WTC11 (cell line): ENCODE data around the gene CREB1. TPM values are rescaled to one million over a fixed set of nuclear protein-coding genes. Genes with fewer than 3 reads are reported as not detected.

Source experiments
- ATAC-seq: fragments of 200-7000 bp; cut with Tn5 transposase; 2 replicates; pipeline ENCODE4 v1.10.0; 2021; ENCODE audit warnings: mild to moderate bottlenecking, moderate library complexity
- CTCF ChIA-PET: fragments of 300-600 bp; sonication (Branson Sonifier 250); formaldehyde crosslinking; loops from one replicate; lab custom pipeline; 2021; ENCODE audit warnings: antibody characterized with exemption; lab: Charles Lee
- POLR2A ChIA-PET: fragments of 350-600 bp; sonication (Branson Sonifier 250); formaldehyde crosslinking; loops from one replicate; lab custom pipeline; 2021; ENCODE audit warnings: antibody characterized with exemption; lab: Charles Lee
- DNase-seq: peaks from one replicate; pipeline ENCODE4 v3.0.0; 2021; ENCODE audit warnings: low spot score
- H3K27ac Mint-ChIP-seq: 2 replicates; pipeline ENCODE4 v1.8.0; 2021; ENCODE audit warnings: mixed read lengths
- H3K27me3 Mint-ChIP-seq: 2 replicates; pipeline ENCODE4 v1.8.0; 2021; ENCODE audit warnings: low read depth, mild to moderate bottlenecking, moderate library complexity, mixed read lengths
- H3K36me3 Mint-ChIP-seq: 2 replicates; pipeline ENCODE4 v1.8.0; 2021; ENCODE audit warnings: mixed read lengths
- H3K4me1 Mint-ChIP-seq: 2 replicates; pipeline ENCODE4 v1.8.0; 2022; ENCODE audit warnings: mixed read lengths
- H3K4me3 Mint-ChIP-seq: 2 replicates; pipeline ENCODE4 v1.8.0; 2021; ENCODE audit warnings: mild to moderate bottlenecking, moderate library complexity, mixed read lengths
- H3K9me3 Mint-ChIP-seq: 2 replicates; pipeline ENCODE4 v1.8.0; 2021; ENCODE audit warnings: mixed read lengths
- CBFB ChIP-seq: sonication (generic); formaldehyde crosslinking; IDR thresholded peaks from 2 replicates; pipeline ENCODE4 v1.8.1; 2022; ENCODE audit warnings: mild to moderate bottlenecking, low read depth, missing genetic modification reagents
- CREM ChIP-seq: sonication (generic); formaldehyde crosslinking; IDR thresholded peaks from 2 replicates; pipeline ENCODE4 v1.8.1; 2022; ENCODE audit warnings: mild to moderate bottlenecking, missing genetic modification reagents, moderate library complexity
- E2F5 ChIP-seq: sonication (generic); formaldehyde crosslinking; IDR thresholded peaks from 2 replicates; pipeline ENCODE4 v1.8.1; 2022; ENCODE audit warnings: mild to moderate bottlenecking, moderate library complexity, missing genetic modification reagents
- ESRRA ChIP-seq: sonication (generic); formaldehyde crosslinking; IDR thresholded peaks from 2 replicates; pipeline ENCODE4 v1.8.1; 2022; ENCODE audit warnings: mild to moderate bottlenecking, missing genetic modification reagents, borderline replicate concordance
- ETV6 ChIP-seq: sonication (generic); formaldehyde crosslinking; IDR thresholded peaks from 2 replicates; pipeline ENCODE4 v1.8.1; 2022; ENCODE audit warnings: mild to moderate bottlenecking, missing genetic modification reagents
- JUN ChIP-seq: sonication (generic); formaldehyde crosslinking; IDR thresholded peaks from 2 replicates; pipeline ENCODE4 v1.8.0; 2023; ENCODE audit warnings: mild to moderate bottlenecking, missing genetic modification reagents
- KAT7 ChIP-seq: sonication (generic); formaldehyde crosslinking; IDR thresholded peaks from 2 replicates; pipeline ENCODE4 v1.8.1; 2023; ENCODE audit warnings: missing genetic modification reagents, mild to moderate bottlenecking, borderline replicate concordance
- MXD4 ChIP-seq: fragments of 250-450 bp; sonication (Bioruptor Pico); IDR thresholded peaks from 2 replicates; pipeline ENCODE4 v1.8.0; 2021; ENCODE audit warnings: mild to moderate bottlenecking, moderate library complexity, borderline replicate concordance
- NFYB ChIP-seq: sonication (generic); formaldehyde crosslinking; conservative IDR thresholded peaks from 2 replicates; pipeline ENCODE4 v1.8.0; 2022; ENCODE audit warnings: low read depth, missing genetic modification reagents
- OVOL2 ChIP-seq: fragments of 250-450 bp; sonication (Bioruptor Pico); IDR thresholded peaks from 2 replicates; pipeline ENCODE4 v1.9.0; 2021; ENCODE audit warnings: mild to moderate bottlenecking, borderline replicate concordance
- SMAD4 ChIP-seq: sonication (generic); formaldehyde crosslinking; IDR thresholded peaks from 2 replicates; pipeline ENCODE4 v1.8.0; 2022; ENCODE audit warnings: mild to moderate bottlenecking, missing genetic modification reagents
- ZBTB21 ChIP-seq: sonication (generic); formaldehyde crosslinking; IDR thresholded peaks from 2 replicates; pipeline ENCODE4 v1.8.1; 2023; ENCODE audit warnings: mild to moderate bottlenecking, missing genetic modification reagents, borderline replicate concordance
- ZNF281 ChIP-seq: sonication (generic); formaldehyde crosslinking; IDR thresholded peaks from 2 replicates; pipeline ENCODE4 v1.8.0; 2023; ENCODE audit warnings: mild to moderate bottlenecking, missing genetic modification reagents
- ZNF423 ChIP-seq: fragments of 250-450 bp; sonication (Bioruptor Pico); IDR thresholded peaks from 2 replicates; pipeline ENCODE4 v2.1.2; 2022; ENCODE audit warnings: mild to moderate bottlenecking, moderate library complexity
- total RNA-seq: library from RNA; stranded (reverse); gene quantifications from 3 replicates; pipeline ENCODE4 v1.2.3, GENCODE V29; 2021
- TF ChIP-seq, protein P1 (sequence below): sonication (generic); formaldehyde crosslinking; IDR thresholded peaks from 2 replicates; pipeline ENCODE4 v1.8.1; 2023; ENCODE audit warnings: mild to moderate bottlenecking, missing genetic modification reagents, moderate library complexity
- TF ChIP-seq, protein P2 (sequence below): fragments of 250-450 bp; sonication (Bioruptor Pico); IDR thresholded peaks from 2 replicates; pipeline ENCODE4 v1.9.0; 2021; ENCODE audit warnings: moderate library complexity, mild to moderate bottlenecking, inconsistent platforms, borderline replicate concordance

CREB1 gene
- total RNA-seq, 1 experiment from 2014 or later: 97.7 TPM

DNA sequence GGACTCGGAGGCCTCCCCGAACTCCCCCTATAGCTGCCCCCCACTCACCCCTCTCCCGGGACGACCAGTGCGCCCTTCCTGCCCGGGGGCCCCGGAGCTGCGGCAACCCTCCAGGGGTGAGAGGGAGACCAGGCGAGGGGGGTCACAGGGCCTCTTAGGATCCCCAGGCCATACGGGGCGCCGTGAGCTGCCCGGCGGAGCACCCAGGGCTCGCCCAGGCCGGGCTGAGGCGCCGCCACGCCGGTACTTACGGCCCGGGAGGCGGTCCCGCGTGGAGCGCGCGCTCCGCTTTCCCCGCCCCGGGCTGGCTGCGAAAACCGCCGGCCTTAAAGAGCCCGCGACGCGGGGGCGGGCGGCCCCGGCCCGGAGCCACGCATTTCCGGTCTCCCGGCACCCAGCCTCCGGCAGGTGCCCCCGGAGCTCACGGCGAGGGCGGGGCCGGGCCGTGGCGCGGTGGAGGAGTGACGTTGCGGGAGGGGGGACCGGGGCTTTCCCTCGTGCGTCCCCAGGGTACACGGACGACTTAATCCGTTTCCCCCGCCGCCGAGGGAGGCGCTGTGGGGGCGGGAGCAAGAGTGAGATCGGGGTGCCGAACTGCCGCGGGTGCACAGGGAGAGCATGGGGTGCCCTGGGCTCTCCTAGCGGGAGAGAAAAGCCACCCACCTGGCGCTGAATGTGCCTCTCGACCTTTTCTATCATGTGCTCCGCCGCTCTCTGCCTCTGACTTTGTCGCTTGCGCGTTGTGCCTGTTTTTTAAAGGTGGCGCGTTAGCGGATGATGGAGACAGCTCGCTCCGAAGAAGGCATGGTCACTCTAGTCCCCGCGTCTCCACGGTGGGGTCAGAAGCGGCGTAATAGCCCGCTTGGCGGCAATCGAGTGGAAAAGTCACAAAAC is 95.5 kb downstream of the CREB1 start, which contains the start of gene METTL21A (continued):
- peak; percentile 76; the same call in 1 of the 2 replicates for TF ChIP-seq ZNF281
- TF ChIP-seq ZNF423 (CRISPR knock-in tag): peak; percentile 81
- TF ChIP-seq ZBTB21 (CRISPR knock-in tag): peak; percentile 59; the same call in 1 of the 2 replicates
- no peak for TF ChIP-seq NFYB (CRISPR knock-in tag)
- peak; percentile 60; the same call in 1 of the 2 replicates for TF ChIP-seq JUN (CRISPR knock-in tag)
- TF ChIP-seq, protein P1, sequence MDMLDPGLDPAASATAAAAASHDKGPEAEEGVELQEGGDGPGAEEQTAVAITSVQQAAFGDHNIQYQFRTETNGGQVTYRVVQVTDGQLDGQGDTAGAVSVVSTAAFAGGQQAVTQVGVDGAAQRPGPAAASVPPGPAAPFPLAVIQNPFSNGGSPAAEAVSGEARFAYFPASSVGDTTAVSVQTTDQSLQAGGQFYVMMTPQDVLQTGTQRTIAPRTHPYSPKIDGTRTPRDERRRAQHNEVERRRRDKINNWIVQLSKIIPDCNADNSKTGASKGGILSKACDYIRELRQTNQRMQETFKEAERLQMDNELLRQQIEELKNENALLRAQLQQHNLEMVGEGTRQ (CRISPR knock-in tag): peak; percentile 17
- TF ChIP-seq CREM (CRISPR knock-in tag): peak; percentile 47; the same call in 1 of the 2 replicates
- no peak for TF ChIP-seq SMAD4 (CRISPR knock-in tag)
- peak; percentile 78; the same call in 1 of the 2 replicates for TF ChIP-seq E2F5 (CRISPR knock-in tag)
- peak; percentile 67 for TF ChIP-seq ETV6

DNA sequence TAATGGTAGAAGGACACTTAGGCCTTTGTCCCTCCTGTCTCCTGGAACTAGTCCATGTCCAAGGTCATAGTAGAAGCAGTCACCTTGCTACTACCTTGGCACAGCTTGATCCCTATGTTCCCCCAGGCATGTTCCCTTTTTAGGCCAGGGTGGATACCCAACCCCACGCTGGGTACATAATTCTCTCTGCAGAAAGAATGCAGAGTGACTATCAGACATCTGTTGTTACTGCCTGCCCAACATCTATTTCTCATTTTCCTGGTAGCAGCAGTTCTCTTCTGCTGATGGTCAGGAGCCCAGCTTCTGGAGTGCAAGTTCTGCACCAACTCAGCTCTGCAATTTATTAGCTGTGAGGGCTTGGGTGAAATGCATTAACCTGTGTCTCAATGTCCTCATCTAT is 99.8 kb downstream of the CREB1 start:
- ATAC-seq (no peak), DNase-seq (no peak)
- Mint-ChIP-seq H3K36me3 (no peaks in the 10 kb centered on the region), H3K27me3 (no peaks in the 10 kb centered on the region; the same call in 1 of the 2 replicates), H3K4me3 (no peak overlapping the region), H3K4me1 (peaks cover 25% of the 10 kb centered on the region)
- POLR2A ChIA-PET: no interaction called here
- TF ChIP-seq KAT7 (CRISPR knock-in tag): no peak
- TF ChIP-seq, all 79 proteins: peak for 0
- Mint-ChIP-seq H3K27ac (no peak overlapping the region), H3K9me3 (no peaks in the 10 kb centered on the region)
- CTCF ChIA-PET: interaction anchor here (1.2 kb wide), 1 partner anchor 411 kb away, joined by 3 read pairs; no protein-coding TSS in a partner anchor

DNA sequence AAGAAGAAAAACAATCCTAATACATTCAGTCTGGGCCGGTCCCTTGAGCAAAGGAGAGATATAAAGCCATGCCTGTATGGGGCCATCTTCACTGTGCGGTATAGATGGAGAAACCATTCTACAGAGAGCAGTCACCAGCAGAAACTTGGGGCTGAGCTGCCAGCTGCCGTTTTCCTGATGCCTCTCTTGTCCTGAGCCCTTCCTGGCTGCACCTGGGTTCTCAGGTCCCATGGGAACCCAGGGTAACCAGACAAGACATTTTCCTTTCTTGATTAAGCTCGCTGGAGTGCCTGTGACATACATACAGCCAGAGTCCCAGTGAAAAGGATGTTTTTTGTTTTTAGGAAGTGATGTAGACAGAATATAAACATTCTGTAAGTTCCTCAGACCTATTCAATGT is 100.7 kb downstream of the CREB1 start:
- CTCF ChIA-PET: interaction anchor here (0.6 to 1.1 kb wide), 3 partner anchors 184 to 442 kb away, joined by 3 read pairs; no protein-coding TSS in a partner anchor
- H3K27ac Mint-ChIP-seq: no peak overlapping the region
- H3K27me3 Mint-ChIP-seq: no peaks in the 10 kb centered on the region; the same call in 1 of the 2 replicates
- DNase-seq (no peak), ATAC-seq (no peak)
- no peaks in the 10 kb centered on the region for H3K9me3 Mint-ChIP-seq
- peaks cover 29% of the 10 kb centered on the region for H3K4me1 Mint-ChIP-seq
- POLR2A ChIA-PET: no interaction called here
- H3K36me3 Mint-ChIP-seq: no peaks in the 10 kb centered on the region
- TF ChIP-seq, protein P2, sequence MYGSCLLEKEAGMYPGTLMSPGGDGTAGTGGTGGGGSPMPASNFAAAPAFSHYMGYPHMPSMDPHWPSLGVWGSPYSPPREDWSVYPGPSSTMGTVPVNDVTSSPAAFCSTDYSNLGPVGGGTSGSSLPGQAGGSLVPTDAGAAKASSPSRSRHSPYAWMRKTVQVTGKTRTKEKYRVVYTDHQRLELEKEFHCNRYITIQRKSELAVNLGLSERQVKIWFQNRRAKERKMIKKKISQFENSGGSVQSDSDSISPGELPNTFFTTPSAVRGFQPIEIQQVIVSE (CRISPR knock-in tag): no peak
- no peak for TF ChIP-seq OVOL2 (CRISPR knock-in tag)
- no peak for TF ChIP-seq MXD4 (CRISPR knock-in tag)
- no peak for TF ChIP-seq CBFB
- TF ChIP-seq ETV6: no peak
- TF ChIP-seq SMAD4 (CRISPR knock-in tag): no peak
- no peak for TF ChIP-seq ESRRA
- H3K4me3 Mint-ChIP-seq: no peak overlapping the region
